ENCODE measurements around the gene ATP11A.
A peak's percentile ranks its signal among the peaks of the same experiment; 100 is the strongest.

The ATP11A gene

DNA sequence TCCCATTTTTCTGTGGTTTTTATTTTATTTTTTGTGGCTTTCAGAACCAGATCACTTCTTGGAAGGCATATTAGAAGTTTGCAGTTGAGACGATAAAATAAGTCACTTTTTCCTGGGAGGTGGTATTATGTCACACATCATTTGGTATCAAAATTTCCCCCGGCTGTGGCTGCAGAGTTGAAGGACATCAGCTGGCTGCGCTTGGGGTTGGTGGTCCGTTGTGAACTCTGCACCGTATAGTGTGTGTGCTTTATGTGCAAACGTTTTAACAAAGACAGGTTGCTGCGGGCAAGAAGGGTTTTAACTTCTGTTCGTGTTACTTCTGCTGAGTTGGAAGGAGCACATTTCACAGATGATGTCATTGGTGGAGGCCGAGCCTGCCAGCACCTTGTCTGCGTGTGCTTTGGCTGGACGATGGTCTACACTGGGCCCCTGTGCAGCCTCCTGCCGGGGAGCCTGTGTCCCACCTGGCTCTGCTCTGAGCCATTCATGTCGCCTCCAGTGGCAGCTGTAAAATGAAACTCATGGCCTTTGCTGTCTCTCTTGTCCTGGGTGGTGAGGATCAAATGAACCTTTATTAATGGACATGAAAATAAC is 9.6 kb downstream of the ATP11A start:
- no CpG with 5 or more reads among the region's 13 CpGs for WGBS (ENCODE audit: extremely low coverage, insufficient coverage, insufficient read length)
- peak overlapping the region; percentile 87 for H3K4ac ChIP-seq (ENCODE audit: low read depth, low read length)
- no peak for DNase-seq
- peaks cover 0 to 9% of the 10 kb centered on the region in 2 experiments for H3K36me3 ChIP-seq (ENCODE audit: control insufficient read depth in 1 of 2, insufficient read depth in 2 of 2, low read length in 2 of 2)
- H2AFZ ChIP-seq (ENCODE audit: insufficient read depth, low read length, poor library complexity): no peak overlapping the region
- no peak overlapping the region for H2AK5ac ChIP-seq (ENCODE audit: low read length)
- no peaks in the 10 kb centered on the region for H3K27me3 ChIP-seq (ENCODE audit: insufficient read depth, low read length)
- no peak overlapping the region for H3K18ac ChIP-seq (ENCODE audit: low read length)
- H3K79me1 ChIP-seq (ENCODE audit: low read length): no peaks in the 10 kb centered on the region
- peaks cover 16 to 17% of the 10 kb centered on the region in 2 experiments for H3K4me1 ChIP-seq (ENCODE audit: control insufficient read depth in 1 of 2, insufficient read depth in 2 of 2, low read length in 2 of 2)
- no peak overlapping the region for H4K8ac ChIP-seq (ENCODE audit: low read depth, low read length)
- no peak overlapping the region for H2BK120ac ChIP-seq (ENCODE audit: insufficient read depth, low read length, poor library complexity)
- no peak overlapping the region for H3K23ac ChIP-seq (ENCODE audit: low read length)
- H3K9me3 ChIP-seq (ENCODE audit: insufficient read depth, low read depth, low read length): no peaks in the 10 kb centered on the region
- H4K91ac ChIP-seq (ENCODE audit: low read depth, low read length): no peak overlapping the region
- no peak overlapping the region for H2BK12ac ChIP-seq (ENCODE audit: low read length)
- no peak overlapping the region for H2BK5ac ChIP-seq (ENCODE audit: low read depth, low read length, poor library complexity)
- H3K14ac ChIP-seq (ENCODE audit: low read length): no peak overlapping the region
- H4K12ac ChIP-seq (ENCODE audit: low read depth, low read length): no peak overlapping the region
- no peak overlapping the region for H3K4me2 ChIP-seq (ENCODE audit: low read length)
- no peak overlapping the region for H3K27ac ChIP-seq (ENCODE audit: low read depth, low read length)
- H3K79me2 ChIP-seq (ENCODE audit: control insufficient read depth, insufficient read depth, low read length, poor library complexity): peaks cover 28% of the 10 kb centered on the region
- no peak overlapping the region for H3K9ac ChIP-seq (ENCODE audit: low read length)
- H3K4me3 ChIP-seq (ENCODE audit: low read depth, low read length): no peak overlapping the region

- Histone ChIP-seq H3K4me3 (ENCODE audit: low read depth, low read length) (no peak overlapping the region), H4K8ac (ENCODE audit: low read depth, low read length) (no peak overlapping the region), H3K4ac (ENCODE audit: low read depth, low read length) (peak overlapping the region; percentile 93), H3K27ac (ENCODE audit: low read depth, low read length) (no peak overlapping the region), H3K14ac (ENCODE audit: low read length) (no peak overlapping the region), H2AFZ (ENCODE audit: insufficient read depth, low read length, poor library complexity) (no peak overlapping the region), H3K9ac (ENCODE audit: low read length) (no peak overlapping the region), H3K79me1 (ENCODE audit: low read length) (no peaks in the 10 kb centered on the region), H2BK5ac (ENCODE audit: low read depth, low read length, poor library complexity) (no peak overlapping the region), H3K4me1 (ENCODE audit: control insufficient read depth in 1 of 2, insufficient read depth in 2 of 2, low read length in 2 of 2) (peaks cover 16 to 18% of the 10 kb centered on the region in 2 experiments), H3K9me3 (ENCODE audit: insufficient read depth, low read depth, low read length) (no peaks in the 10 kb centered on the region), H3K27me3 (ENCODE audit: insufficient read depth, low read length) (no peaks in the 10 kb centered on the region), H3K79me2 (ENCODE audit: control insufficient read depth, insufficient read depth, low read length, poor library complexity) (peaks cover 31% of the 10 kb centered on the region), H4K91ac (ENCODE audit: low read depth, low read length) (no peak overlapping the region), H2AK5ac (ENCODE audit: low read length) (no peak overlapping the region), H3K4me2 (ENCODE audit: low read length) (no peak overlapping the region), H2BK120ac (ENCODE audit: insufficient read depth, low read length, poor library complexity) (no peak overlapping the region), H3K18ac (ENCODE audit: low read length) (no peak overlapping the region), H2BK12ac (ENCODE audit: low read length) (no peak overlapping the region), H4K12ac (ENCODE audit: low read depth, low read length) (no peak overlapping the region), H3K23ac (ENCODE audit: low read length) (no peak overlapping the region), H3K36me3 (ENCODE audit: control insufficient read depth in 1 of 2, insufficient read depth in 2 of 2, low read length in 2 of 2) (peaks cover 0 to 6% of the 10 kb centered on the region in 2 experiments)
- WGBS (ENCODE audit: extremely low coverage, insufficient coverage, insufficient read length): no CpG with 5 or more reads among the region's 32 CpGs
- no peak for DNase-seq
Observed at GRCh38 chr13:112700291-112701060, 10.6 kb downstream of the ATP11A start.

GRCh38 chr13:112702341-112702985 is 12.6 kb downstream of the ATP11A start:
- no peak overlapping the region for H2BK12ac ChIP-seq (ENCODE audit: low read length)
- H3K18ac ChIP-seq (ENCODE audit: low read length): peak overlapping the region; percentile 21
- H2BK120ac ChIP-seq (ENCODE audit: insufficient read depth, low read length, poor library complexity): no peak overlapping the region
- DNase-seq: no peak
- no peak overlapping the region for H4K12ac ChIP-seq (ENCODE audit: low read depth, low read length)
- peaks cover 19% of the 10 kb centered on the region for H3K79me2 ChIP-seq (ENCODE audit: control insufficient read depth, insufficient read depth, low read length, poor library complexity)
- no peak overlapping the region for H3K9ac ChIP-seq (ENCODE audit: low read length)
- no peak overlapping the region for H3K23ac ChIP-seq (ENCODE audit: low read length)
- no peak overlapping the region for H3K4me2 ChIP-seq (ENCODE audit: low read length)
- H3K9me3 ChIP-seq (ENCODE audit: insufficient read depth, low read depth, low read length): no peaks in the 10 kb centered on the region
- no peaks in the 10 kb centered on the region for H3K27me3 ChIP-seq (ENCODE audit: insufficient read depth, low read length)
- H4K91ac ChIP-seq (ENCODE audit: low read depth, low read length): no peak overlapping the region
- peaks cover 16 to 18% of the 10 kb centered on the region in 2 experiments for H3K4me1 ChIP-seq (ENCODE audit: control insufficient read depth in 1 of 2, insufficient read depth in 2 of 2, low read length in 2 of 2)
- no peak overlapping the region for H2AFZ ChIP-seq (ENCODE audit: insufficient read depth, low read length, poor library complexity)
- no peak overlapping the region for H2AK5ac ChIP-seq (ENCODE audit: low read length)
- H4K8ac ChIP-seq (ENCODE audit: low read depth, low read length): no peak overlapping the region
- WGBS (ENCODE audit: extremely low coverage, insufficient coverage, insufficient read length): no CpG with 5 or more reads among the region's 32 CpGs
- H3K79me1 ChIP-seq (ENCODE audit: low read length): no peaks in the 10 kb centered on the region
- no peak overlapping the region for H3K14ac ChIP-seq (ENCODE audit: low read length)
- H2BK5ac ChIP-seq (ENCODE audit: low read depth, low read length, poor library complexity): no peak overlapping the region
- no peak overlapping the region for H3K4me3 ChIP-seq (ENCODE audit: low read depth, low read length)
- H3K36me3 ChIP-seq (ENCODE audit: control insufficient read depth in 1 of 2, insufficient read depth in 2 of 2, low read length in 2 of 2): no peaks in the 10 kb centered on the region
- peak overlapping the region; percentile 13 for H3K4ac ChIP-seq (ENCODE audit: low read depth, low read length)
- no peak overlapping the region for H3K27ac ChIP-seq (ENCODE audit: low read depth, low read length)

DNA sequence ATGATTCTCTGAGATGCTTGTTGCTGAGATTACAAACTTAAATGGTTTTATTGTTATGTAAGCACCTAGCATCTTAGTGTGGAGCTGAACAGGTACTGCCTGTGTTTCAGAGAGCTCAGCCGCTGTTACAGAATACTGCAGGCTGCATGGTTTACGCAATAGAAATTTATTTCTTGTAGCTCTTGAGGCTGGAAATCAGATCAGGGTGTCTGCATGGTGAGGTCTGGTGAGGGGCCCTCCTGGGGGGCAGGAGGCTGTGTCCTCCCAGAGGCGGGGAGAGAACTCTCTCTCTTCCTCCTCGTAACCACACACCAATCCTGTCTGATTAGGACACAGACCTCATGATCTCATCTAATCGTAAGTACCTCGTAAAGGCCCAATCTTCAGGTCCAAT is 13.1 kb downstream of the ATP11A start:
- H3K9me3 ChIP-seq (ENCODE audit: insufficient read depth, low read depth, low read length): no peaks in the 10 kb centered on the region
- peaks cover 21% of the 10 kb centered on the region for H3K79me2 ChIP-seq (ENCODE audit: control insufficient read depth, insufficient read depth, low read length, poor library complexity)
- no peak overlapping the region for H3K9ac ChIP-seq (ENCODE audit: low read length)
- no peak overlapping the region for H2BK5ac ChIP-seq (ENCODE audit: low read depth, low read length, poor library complexity)
- no peak overlapping the region for H2AK5ac ChIP-seq (ENCODE audit: low read length)
- H4K12ac ChIP-seq (ENCODE audit: low read depth, low read length): no peak overlapping the region
- no peak for DNase-seq
- no peak overlapping the region for H3K4me3 ChIP-seq (ENCODE audit: low read depth, low read length)
- no peak overlapping the region for H2AFZ ChIP-seq (ENCODE audit: insufficient read depth, low read length, poor library complexity)
- no peak overlapping the region for H3K27ac ChIP-seq (ENCODE audit: low read depth, low read length)
- no peaks in the 10 kb centered on the region for H3K79me1 ChIP-seq (ENCODE audit: low read length)
- H4K8ac ChIP-seq (ENCODE audit: low read depth, low read length): no peak overlapping the region
- H3K4me1 ChIP-seq (ENCODE audit: control insufficient read depth in 1 of 2, insufficient read depth in 2 of 2, low read length in 2 of 2): peaks cover 16 to 18% of the 10 kb centered on the region in 2 experiments
- no peak overlapping the region for H3K4me2 ChIP-seq (ENCODE audit: low read length)
- H3K4ac ChIP-seq (ENCODE audit: low read depth, low read length): peak overlapping the region; percentile 42
- H3K27me3 ChIP-seq (ENCODE audit: insufficient read depth, low read length): no peaks in the 10 kb centered on the region
- WGBS (ENCODE audit: extremely low coverage, insufficient coverage, insufficient read length): no CpG with 5 or more reads among the region's 6 CpGs
- H3K36me3 ChIP-seq (ENCODE audit: control insufficient read depth in 1 of 2, insufficient read depth in 2 of 2, low read length in 2 of 2): no peaks in the 10 kb centered on the region
- H4K91ac ChIP-seq (ENCODE audit: low read depth, low read length): no peak overlapping the region
- no peak overlapping the region for H3K18ac ChIP-seq (ENCODE audit: low read length)
- H3K23ac ChIP-seq (ENCODE audit: low read length): no peak overlapping the region
- no peak overlapping the region for H2BK120ac ChIP-seq (ENCODE audit: insufficient read depth, low read length, poor library complexity)
- no peak overlapping the region for H2BK12ac ChIP-seq (ENCODE audit: low read length)
- no peak overlapping the region for H3K14ac ChIP-seq (ENCODE audit: low read length)
